GM21367 (cell line): ENCODE data around the gene CPAMD8.
"Not testable (repeated sequence)": the region's sequence is repeated elsewhere in the genome, so short reads cannot be mapped to it uniquely, and the experiment has no call there.

Experiments
- ATAC-seq: cut with Tn5 transposase; IDR thresholded peaks from one replicate; pipeline ENCODE4 v1.9.1; 2021; ENCODE audit not compliant: unreplicated experiment

Gene CPAMD8

GRCh38 chr19:17004386-17004785, 22.2 kb downstream of the CPAMD8 start:
- ATAC-seq = no peak

DNA sequence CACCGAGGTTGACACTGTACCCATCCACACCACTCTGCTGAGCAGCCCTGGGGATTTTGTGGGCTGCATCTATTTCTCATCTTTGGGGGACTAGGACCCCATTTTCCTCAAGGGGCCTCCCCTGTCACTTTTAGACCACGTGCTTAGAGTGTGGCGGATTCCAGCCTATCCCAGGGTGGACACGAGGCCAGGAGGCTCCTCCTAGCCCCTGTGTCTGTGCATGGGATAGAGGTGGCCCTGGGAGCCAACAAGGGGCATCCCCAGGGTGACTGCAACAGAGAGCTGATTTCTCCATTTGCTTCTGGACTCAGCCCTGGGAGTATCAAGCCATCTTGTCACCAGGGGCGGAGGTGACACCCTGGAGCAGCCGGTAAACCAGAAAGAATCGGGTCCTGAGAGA, 24.2 kb downstream of the CPAMD8 start:
- ATAC-seq = no peak

GRCh38 chr19:17001603-17002183, 24.9 kb downstream of the CPAMD8 start:
- ATAC-seq = no peak

DNA sequence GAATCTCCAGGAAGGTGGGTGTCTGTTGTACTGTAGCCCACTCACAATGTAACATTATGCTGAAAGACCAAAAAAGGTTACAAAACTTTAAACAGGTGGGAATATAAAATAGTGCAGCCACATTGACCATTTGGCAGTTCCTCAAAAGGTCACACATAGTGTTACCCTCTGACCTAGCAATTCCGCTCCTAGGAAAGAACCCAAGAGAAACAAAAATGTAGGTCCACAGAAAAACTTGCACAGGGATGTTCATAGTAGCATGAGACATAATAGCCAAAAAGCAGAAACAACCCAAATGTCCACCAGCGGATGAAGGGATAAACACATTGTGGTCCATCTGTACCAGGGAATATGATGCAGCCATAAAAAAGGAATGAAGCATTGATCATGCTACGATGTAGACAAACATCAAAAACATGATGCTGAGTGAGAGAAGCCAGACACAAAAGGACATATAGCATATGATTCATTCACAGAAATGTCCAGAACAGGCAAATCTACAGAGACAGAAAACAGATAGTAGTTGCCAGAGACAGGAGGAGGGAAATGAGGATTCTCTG, 27.9 kb downstream of the CPAMD8 start:
- ATAC-seq = no peak

DNA sequence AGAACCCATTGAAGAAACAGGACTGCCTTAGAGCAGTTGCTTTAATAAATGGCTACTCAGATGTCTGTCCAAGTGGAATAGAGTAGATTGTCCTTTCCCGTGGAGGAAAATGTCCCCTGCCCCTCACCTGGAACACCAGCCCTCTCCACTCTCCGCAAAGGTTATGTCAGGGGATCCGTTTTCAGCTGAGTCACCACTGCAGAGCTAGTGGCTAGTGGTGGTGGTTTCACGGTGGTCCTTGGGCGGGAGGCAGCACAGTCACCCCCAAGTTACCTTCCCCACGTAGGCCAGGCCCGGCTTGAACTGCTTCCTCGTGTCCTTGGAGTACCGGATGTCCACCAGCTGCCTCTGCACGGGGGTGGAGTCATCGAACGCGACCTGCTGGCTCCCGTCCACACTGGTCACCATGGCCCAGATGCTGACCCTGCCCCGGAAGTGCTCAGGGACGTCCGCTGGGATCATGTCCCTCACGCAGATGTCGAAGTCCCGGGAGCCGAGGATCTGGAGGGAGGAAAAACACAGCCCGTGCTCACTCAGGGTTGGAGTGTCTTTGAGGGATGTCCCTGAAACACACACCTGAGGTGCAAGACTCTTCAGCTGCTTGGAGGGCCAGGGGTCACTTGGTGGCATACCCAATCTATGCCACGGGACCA, 29.6 kb downstream of the CPAMD8 start:
- not testable (repeated sequence) for ATAC-seq

DNA sequence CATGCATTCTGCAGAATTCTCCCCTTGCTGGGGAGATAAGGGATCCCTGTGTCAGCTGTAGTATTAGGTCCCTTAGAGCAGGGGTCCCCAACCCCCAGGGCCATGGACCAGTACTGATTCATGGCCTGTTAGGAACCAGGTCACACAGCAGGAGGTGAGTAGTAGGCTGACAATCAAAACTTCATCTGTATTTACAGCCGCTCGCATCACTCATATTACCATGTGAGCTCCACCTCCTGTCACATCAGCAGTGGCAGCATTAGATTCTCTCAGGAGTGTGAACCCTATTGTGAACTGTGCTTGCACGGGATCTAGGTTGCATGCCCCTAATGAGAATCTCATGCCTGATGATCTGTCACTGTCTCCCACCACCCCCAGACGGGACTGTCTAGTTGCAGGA, 37.9 kb downstream of the CPAMD8 start:
- no peak for ATAC-seq

DNA sequence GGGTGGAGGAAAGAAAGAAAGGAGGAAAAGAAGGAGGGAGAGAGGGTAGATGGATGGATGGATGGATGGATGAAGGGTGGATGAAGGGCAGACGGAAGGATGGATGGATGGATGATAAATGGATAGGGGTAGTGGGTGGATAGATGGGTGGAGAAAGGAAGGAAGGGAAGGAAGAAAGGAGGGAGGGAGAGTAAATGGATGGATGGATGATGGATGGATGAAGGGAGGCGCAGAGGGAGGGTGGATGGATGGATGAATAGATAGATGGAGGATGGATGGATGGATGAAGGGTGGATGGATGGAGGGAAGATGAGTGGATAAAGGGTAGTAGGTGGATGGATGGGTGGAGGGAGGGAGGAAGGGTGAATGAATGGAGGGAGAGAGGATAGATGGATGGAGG, 41.2 kb downstream of the CPAMD8 start:
- ATAC-seq = no peak

- not testable (repeated sequence) for ATAC-seq
These were observed 44.0 kb downstream of the CPAMD8 start for GRCh38 chr19:16982586-16982985.

DNA sequence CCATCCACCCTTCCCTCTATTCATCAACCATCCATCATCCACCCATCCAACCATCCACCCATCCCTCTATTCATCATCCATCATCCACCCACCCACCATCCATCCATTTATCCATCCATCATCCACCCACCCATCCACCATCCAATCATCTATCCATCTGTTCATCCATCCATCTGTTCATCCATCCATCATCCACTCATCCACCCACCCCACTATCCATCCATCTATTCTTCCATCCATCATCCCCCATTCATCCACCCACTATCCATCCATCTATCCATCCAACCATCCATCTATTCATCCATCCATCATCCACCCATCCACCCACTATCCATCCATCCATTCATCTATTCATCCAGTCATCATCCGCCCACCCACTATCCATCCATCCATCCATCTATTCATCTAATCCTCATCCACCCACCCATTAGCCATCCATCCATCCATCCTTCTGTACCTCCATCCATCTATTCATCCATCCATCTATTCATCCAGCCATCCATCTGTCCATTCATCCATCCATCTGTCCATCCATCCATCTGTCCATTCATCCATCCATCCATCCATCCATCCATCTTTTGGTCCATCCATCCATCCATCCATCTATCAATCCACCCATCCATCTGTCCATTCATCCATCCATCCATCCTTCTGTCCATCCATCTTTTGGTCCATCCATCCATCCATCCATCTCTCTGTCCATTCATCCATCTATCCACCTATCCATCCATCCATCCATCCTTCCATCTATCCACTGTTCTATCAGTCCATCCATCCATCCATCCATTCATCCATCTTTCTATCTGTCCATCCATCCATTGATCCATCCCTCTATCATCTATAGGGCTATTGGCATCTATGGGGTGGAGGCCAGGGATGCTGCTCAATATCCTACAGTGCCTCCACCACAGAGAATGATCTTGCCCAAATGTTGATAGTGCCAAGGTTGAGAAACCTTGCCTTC, 47.5 kb downstream of the CPAMD8 start:
- no peak for ATAC-seq

DNA sequence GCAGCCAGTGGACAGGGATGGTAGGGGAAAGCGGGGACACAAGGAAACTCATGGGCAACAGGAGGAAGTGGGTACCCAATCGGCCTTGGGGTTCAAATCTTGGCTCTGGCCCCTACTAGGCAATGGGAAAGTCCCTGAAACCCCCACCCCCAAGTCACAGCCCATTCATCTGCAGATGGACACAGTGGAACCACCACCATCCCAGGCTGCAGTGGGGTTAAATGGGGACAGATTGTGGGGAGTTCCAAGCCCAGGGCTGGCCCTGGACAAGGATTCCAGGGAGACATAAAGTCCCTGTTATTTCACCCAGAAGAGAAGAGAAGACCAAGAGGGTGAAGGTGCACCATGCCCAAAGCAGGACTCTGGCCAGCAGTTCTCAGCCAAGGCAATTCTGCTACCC, 48.5 kb downstream of the CPAMD8 start:
- ATAC-seq = no peak

- ATAC-seq = no peak
These were observed 49.3 kb downstream of the CPAMD8 start for GRCh38 chr19:16977306-16977705.

- no peak for ATAC-seq
These were observed 50.2 kb downstream of the CPAMD8 start for GRCh38 chr19:16976446-16976845.

DNA sequence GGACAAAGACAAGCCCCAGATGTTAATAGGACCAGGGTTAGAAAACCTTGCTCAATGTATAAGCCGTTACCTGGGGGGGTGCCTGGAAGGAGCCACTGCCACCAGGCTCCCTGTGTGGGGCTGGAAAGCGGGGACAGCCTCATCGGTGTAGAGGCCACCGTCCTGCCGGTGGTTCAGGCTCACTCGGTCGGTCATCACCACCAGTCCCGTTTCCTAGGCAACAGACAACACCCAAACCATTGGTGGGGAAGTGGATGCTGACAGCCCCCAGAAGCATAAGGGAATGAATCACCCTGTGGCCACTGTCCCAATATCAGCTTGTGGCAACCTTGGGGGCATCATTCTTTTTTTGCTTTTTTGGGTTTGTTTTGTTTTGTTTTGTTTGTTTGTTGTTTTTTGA, 55.8 kb downstream of the CPAMD8 start:
- ATAC-seq = no peak

- ATAC-seq = no peak
These were observed 57.5 kb downstream of the CPAMD8 start for GRCh38 chr19:16969135-16969534.

DNA sequence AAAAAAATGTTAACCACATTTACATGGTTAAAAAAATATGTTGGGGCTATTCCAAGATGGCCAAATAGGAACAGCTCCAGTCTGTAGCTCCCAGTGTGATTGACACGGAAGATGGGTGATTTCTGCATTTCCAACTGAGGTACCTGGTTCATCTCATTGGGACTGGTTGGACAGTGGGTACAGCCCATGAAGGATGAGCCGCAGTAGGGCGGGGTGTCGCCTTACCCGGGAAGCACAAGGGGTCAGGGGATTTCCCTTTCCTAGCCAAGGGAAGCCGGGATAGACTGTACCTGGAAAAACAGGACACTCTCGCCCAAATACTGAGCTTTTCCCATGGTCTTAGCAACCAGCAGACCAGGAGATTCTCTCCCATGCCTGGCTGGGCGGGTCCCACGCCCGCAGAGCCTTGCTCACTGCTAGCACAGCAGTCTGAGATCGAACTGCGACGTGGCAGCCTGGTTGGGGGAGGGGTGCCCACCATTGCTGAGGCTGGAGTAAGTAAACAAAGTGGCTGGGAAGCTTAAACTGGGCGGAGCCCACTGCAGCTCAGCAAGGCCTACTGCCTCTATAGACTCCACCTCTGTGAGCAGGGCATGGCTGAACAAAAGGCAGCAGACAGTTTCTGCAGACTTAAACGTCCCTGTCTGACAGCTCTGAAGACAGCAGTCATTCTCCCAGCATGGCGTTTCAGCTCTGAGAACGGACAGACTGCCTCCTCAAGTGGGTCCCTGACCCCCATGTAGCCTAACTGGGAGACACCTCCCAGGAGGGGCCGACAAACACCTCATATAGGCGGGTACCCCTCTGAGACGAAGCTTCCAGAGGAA, 65.4 kb downstream of the CPAMD8 start:
- not testable (repeated sequence) for ATAC-seq

DNA sequence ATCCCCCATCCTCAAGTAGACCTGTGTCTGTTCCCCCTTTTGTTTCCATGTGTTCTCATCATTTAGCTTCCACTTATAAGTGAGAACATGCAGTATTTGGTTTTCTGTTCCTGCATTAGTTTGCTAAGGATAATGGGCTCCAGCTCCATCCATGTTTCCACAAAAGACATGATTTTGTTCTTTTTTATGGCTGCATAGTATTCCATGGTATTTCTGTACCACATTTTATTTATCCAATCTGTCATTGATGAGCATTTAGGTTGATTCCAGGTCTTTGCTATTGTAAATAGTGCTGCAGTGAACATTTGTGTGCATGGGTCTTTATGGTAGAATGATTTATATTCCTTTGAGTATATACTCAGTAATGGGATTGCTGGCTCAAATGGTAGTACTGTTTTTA, 68.3 kb downstream of the CPAMD8 start:
- ATAC-seq = not testable (repeated sequence)

DNA sequence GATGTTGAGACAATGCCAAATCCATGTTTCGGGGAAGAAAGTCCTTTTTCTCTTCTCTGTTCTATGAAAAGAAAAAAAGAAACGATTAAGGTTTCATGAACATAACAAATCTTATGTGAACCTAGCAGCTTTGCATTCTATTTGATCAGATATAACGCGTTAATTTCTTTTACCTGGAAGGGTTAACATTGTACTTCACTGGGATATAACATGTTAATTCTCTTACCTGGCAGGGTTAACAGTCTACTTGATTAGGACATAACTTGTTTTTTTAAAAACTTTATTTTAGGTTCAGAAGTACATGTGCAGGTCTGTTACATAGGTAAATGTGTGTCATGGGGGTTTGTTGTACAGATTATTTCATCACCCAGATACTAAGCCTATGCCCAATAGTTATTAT, 68.8 kb downstream of the CPAMD8 start:
- no peak for ATAC-seq

GRCh38 chr19:16957151-16957701, 69.4 kb downstream of the CPAMD8 start:
- ATAC-seq = no peak

- ATAC-seq = no peak
These were observed 71.4 kb downstream of the CPAMD8 start for GRCh38 chr19:16955161-16955560.

GRCh38 chr19:16952046-16952445, 74.6 kb downstream of the CPAMD8 start:
- ATAC-seq = no peak
